ENCODE results near the gene USP49.

DNA sequence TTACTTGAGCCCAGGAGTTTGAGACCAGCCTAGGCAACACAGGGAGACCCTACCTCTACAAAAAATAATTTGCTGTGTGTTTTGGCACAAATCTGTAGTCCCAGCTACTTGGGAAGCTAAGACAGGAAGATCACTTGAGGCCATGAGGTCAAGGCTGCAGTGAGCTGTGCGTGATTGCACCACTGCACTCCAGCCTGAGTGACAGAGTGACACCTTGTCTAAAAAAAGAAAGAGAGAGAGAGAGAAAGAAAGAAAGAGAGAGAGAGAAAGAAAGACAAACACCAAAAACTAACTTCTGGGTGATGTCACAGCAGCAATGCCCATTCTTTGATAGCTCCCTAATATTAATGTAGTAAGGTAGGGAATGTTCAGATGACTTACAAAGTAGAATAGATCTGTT lies 20.4 kb downstream of the USP49 start:
- TF ChIP-seq EP300 (IDR thresholded peaks at IDR 0.05) (no peak), POLR2AphosphoS5 (IDR thresholded peaks at IDR 0.05) (no peak)
- TF ChIP-seq, protein P1, sequence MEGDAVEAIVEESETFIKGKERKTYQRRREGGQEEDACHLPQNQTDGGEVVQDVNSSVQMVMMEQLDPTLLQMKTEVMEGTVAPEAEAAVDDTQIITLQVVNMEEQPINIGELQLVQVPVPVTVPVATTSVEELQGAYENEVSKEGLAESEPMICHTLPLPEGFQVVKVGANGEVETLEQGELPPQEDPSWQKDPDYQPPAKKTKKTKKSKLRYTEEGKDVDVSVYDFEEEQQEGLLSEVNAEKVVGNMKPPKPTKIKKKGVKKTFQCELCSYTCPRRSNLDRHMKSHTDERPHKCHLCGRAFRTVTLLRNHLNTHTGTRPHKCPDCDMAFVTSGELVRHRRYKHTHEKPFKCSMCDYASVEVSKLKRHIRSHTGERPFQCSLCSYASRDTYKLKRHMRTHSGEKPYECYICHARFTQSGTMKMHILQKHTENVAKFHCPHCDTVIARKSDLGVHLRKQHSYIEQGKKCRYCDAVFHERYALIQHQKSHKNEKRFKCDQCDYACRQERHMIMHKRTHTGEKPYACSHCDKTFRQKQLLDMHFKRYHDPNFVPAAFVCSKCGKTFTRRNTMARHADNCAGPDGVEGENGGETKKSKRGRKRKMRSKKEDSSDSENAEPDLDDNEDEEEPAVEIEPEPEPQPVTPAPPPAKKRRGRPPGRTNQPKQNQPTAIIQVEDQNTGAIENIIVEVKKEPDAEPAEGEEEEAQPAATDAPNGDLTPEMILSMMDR (IDR thresholded peaks at IDR 0.05) = no peak
